OCI-LY7 (cell line): ENCODE data around the gene SPOPL. TPM values are rescaled to one million over a fixed set of nuclear protein-coding genes. Genes with fewer than 3 reads are reported as not detected.

Experiments
- BruUV-seq: library from RNA; stranded (reverse); fragments of 400-500 nt; replicated peaks from 2 replicates; lab custom pipeline; 2021; lab: Mats Ljungman, UMichigan
- CTCF ChIA-PET: fragments of 300-600 bp; sonication (Branson Sonifier 250); formaldehyde crosslinking; loops from one replicate; lab custom pipeline; 2022; ENCODE audit warnings: antibody characterized with exemption; ENCODE audit not compliant: unreplicated experiment; lab: Charles Lee
- POLR2A ChIA-PET: fragments of 300-600 bp; sonication (Branson Sonifier 250); formaldehyde crosslinking; loops from one replicate; lab custom pipeline; 2022; ENCODE audit warnings: antibody characterized with exemption; lab: Charles Lee
- DNase-seq: peaks from one replicate; pipeline ENCODE4 v3.0.0-alpha.2; 2015; ENCODE audit warnings: low spot score
- H2AFZ ChIP-seq: fragments of 200-600 bp; sonication (generic), shearing (Covaris generic); 2 replicates; pipeline ENCODE4 v1.6.1; 2014; ENCODE audit warnings: mild to moderate bottlenecking, antibody characterized with exemption, low read length, moderate library complexity
- H3K27ac ChIP-seq: fragments of 200-600 bp; sonication (generic); 2 replicates; pipeline ENCODE4 v1.5.1; 2014; ENCODE audit warnings: mixed run types, low read depth, mild to moderate bottlenecking, moderate library complexity, low read length, inconsistent platforms; ENCODE audit not compliant: poor library complexity, severe bottlenecking
- H3K36me3 ChIP-seq: fragments of 200-600 bp; sonication (generic); 2 replicates; pipeline ENCODE4 v1.6.1; 2014; ENCODE audit warnings: mild to moderate bottlenecking, antibody characterized with exemption, low read length, moderate library complexity, mixed read lengths; ENCODE audit not compliant: insufficient read depth
- H3K4me1 ChIP-seq: fragments of 200-600 bp; sonication (generic); 2 replicates; pipeline ENCODE4 v1.5.1; 2014; ENCODE audit warnings: mild to moderate bottlenecking, low read length; ENCODE audit not compliant: insufficient read depth, poor library complexity, severe bottlenecking
- H3K4me2 ChIP-seq: fragments of 200-600 bp; sonication (generic); 2 replicates; pipeline ENCODE4 v1.6.1; 2014; ENCODE audit warnings: mild to moderate bottlenecking, low read length
- H3K4me3 ChIP-seq: fragments of 200-600 bp; sonication (generic); 2 replicates; pipeline ENCODE4 v1.5.1; 2014; ENCODE audit warnings: mild to moderate bottlenecking, low read depth, low read length; ENCODE audit not compliant: poor library complexity, severe bottlenecking
- H3K79me2 ChIP-seq: fragments of 200-600 bp; sonication (generic); 2 replicates; pipeline ENCODE4 v1.6.1; 2016; ENCODE audit warnings: low read depth, mild to moderate bottlenecking, low read length, moderate library complexity, mixed read lengths; ENCODE audit not compliant: insufficient read depth
- H3K9me2 ChIP-seq: fragments of 200-600 bp; sonication (generic); 2 replicates; pipeline ENCODE4 v1.6.1; 2016; ENCODE audit warnings: mild to moderate bottlenecking, low read length, mixed read lengths; ENCODE audit not compliant: insufficient read depth
- H3K9me3 ChIP-seq: fragments of 200-600 bp; sonication (generic); 2 replicates; pipeline ENCODE4 v1.6.1; 2014; ENCODE audit warnings: mild to moderate bottlenecking, mixed run types, low read length, mixed read lengths
- H4K20me1 ChIP-seq: fragments of 200-600 bp; sonication (generic); 2 replicates; pipeline ENCODE4 v1.6.1; 2014; ENCODE audit warnings: mild to moderate bottlenecking, antibody characterized with exemption, low read length, moderate library complexity, mixed read lengths; ENCODE audit not compliant: insufficient read depth
- EZH2phosphoT487 ChIP-seq: fragments of 200-600 bp; sonication (generic); IDR thresholded peaks from 2 replicates; pipeline ENCODE4 v1.6.1; 2018; ENCODE audit warnings: low read depth, borderline replicate concordance, mild to moderate bottlenecking, mixed run types, antibody characterized with exemption, low read length, moderate library complexity, mixed read lengths
- intact Hi-C: fragments of 100-400 bp; cut with micrococcal nuclease; formaldehyde crosslinking; loops from one replicate; pipeline ENCODE4 v1.10.0; 2022; ENCODE audit not compliant: unreplicated experiment
- total RNA-seq, 2 experiments: library from RNA; depleted of rRNA in 1 of 2; stranded (reverse); fragments of >200 nt in 1 of 2; shearing (Covaris generic) in 1 of 2; gene quantifications; 2 replicates each; pipeline ENCODE4 v1.2.3, GENCODE V29; 2014 to 2022
- TF ChIP-seq, protein P1 (sequence below): fragments of 200-600 bp; sonication (generic); conservative IDR thresholded peaks from 2 replicates; pipeline ENCODE4 v1.5.1; 2014; ENCODE audit warnings: mild to moderate bottlenecking, antibody characterized with exemption, low read length, moderate library complexity, mixed read lengths

SPOPL gene
- total RNA-seq, 2 experiments from 2014 or later: 11.4 to 18.3 TPM

DNA sequence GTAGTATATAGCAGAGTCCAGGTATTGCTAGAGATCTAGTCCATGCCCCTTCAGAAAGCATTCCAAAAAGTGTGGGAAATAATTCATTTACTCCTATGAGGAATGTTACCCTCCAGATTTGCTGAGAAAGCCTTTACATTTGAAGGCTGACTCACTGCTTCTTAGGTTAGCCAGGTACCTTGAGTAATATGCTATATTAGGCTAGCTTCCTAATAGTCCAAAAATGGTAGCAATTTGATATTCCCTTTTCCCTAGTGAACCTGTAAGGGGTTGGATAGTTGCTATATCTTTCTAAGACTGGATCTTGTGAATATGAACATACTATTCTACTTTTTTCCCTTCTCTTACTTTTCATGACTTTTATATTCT is 63.6 kb downstream of the SPOPL start:
- DNase-seq: no peak
- Histone ChIP-seq H4K20me1 (no peaks in the 10 kb centered on the region), H3K4me3 (no peak overlapping the region), H3K4me1 (no peaks in the 10 kb centered on the region), H3K9me3 (no peaks in the 10 kb centered on the region), H2AFZ (no peak overlapping the region), H3K79me2 (no peaks in the 10 kb centered on the region), H3K4me2 (no peak overlapping the region), H3K9me2 (no peaks in the 10 kb centered on the region), H3K27ac (no peak overlapping the region), H3K36me3 (peaks cover 75% of the 10 kb centered on the region)
- TF ChIP-seq, protein P1, sequence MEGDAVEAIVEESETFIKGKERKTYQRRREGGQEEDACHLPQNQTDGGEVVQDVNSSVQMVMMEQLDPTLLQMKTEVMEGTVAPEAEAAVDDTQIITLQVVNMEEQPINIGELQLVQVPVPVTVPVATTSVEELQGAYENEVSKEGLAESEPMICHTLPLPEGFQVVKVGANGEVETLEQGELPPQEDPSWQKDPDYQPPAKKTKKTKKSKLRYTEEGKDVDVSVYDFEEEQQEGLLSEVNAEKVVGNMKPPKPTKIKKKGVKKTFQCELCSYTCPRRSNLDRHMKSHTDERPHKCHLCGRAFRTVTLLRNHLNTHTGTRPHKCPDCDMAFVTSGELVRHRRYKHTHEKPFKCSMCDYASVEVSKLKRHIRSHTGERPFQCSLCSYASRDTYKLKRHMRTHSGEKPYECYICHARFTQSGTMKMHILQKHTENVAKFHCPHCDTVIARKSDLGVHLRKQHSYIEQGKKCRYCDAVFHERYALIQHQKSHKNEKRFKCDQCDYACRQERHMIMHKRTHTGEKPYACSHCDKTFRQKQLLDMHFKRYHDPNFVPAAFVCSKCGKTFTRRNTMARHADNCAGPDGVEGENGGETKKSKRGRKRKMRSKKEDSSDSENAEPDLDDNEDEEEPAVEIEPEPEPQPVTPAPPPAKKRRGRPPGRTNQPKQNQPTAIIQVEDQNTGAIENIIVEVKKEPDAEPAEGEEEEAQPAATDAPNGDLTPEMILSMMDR: no peak
- TF ChIP-seq EZH2phosphoT487: no peak
- ChIA-PET POLR2A (interaction anchor here (1.9 kb wide), 1 partner anchor 13 kb away, joined by 7 read pairs; no protein-coding TSS in a partner anchor), CTCF (no interaction called here)
- intact Hi-C loops: no loop called here
- BruUV-seq: no TSS peak

DNA sequence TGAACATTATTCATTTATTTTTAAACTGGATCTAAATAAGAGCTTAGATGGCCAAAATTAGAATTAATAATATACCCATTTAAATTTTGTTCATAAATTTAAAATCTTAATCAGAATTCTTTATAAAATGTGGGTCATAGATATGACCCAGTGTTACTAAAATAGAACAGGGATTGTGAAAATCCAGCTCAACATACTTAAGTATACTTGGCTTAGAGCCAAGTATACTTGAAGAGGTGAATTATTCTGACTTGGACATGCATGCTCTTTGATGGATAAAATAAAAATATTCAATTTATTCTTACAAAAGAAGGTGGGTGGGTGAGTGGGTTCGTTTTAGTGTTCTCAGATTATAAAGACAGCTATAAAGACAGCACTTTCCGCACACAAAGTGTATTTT is 70.7 kb downstream of the SPOPL start:
- TF ChIP-seq, protein P1: no peak
- no peak for TF ChIP-seq EZH2phosphoT487
- Histone ChIP-seq H3K79me2 (no peaks in the 10 kb centered on the region), H3K27ac (no peak overlapping the region), H3K36me3 (peaks cover 49% of the 10 kb centered on the region), H3K9me2 (no peaks in the 10 kb centered on the region; the same call in 1 of the 2 replicates), H3K9me3 (no peaks in the 10 kb centered on the region), H3K4me2 (no peak overlapping the region), H3K4me1 (no peaks in the 10 kb centered on the region), H4K20me1 (no peaks in the 10 kb centered on the region), H3K4me3 (no peak overlapping the region), H2AFZ (no peak overlapping the region)
- no TSS peak for BruUV-seq
- no peak for DNase-seq
- CTCF ChIA-PET: no interaction called here
- POLR2A ChIA-PET: interaction anchor here (1.4 kb wide), 1 partner anchor 66 kb away, joined by 3 read pairs; no protein-coding TSS in a partner anchor
- intact Hi-C loops: no loop called here

DNA sequence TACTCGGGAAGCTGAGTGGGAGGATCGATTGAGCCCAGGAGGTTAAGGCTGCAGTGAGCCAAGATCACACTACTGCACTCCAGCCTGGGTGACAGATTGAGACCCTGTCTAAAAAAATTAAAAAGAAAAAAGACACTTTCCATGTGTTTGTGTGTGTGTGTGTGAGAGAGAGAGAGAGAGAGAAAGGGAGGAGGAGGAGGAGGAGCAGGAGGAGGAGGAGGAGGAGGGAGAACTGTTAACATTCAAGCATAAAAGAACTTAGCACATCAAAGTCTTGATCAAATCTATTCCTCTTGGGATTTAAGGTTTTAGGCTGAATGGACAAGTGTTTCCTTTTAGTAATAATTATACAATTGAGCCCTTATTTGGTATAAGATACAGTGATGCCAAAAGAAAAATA is 75.5 kb downstream of the SPOPL start:
- intact Hi-C loops: no loop called here
- H3K4me2 ChIP-seq: no peak overlapping the region
- no peak for DNase-seq
- peaks cover 13% of the 10 kb centered on the region for H3K36me3 ChIP-seq
- TF ChIP-seq EZH2phosphoT487: no peak
- TF ChIP-seq, protein P1: no peak
- no peaks in the 10 kb centered on the region for H4K20me1 ChIP-seq
- POLR2A ChIA-PET: no interaction called here
- H3K4me3 ChIP-seq: no peak overlapping the region
- no peaks in the 10 kb centered on the region for H3K79me2 ChIP-seq
- no peak overlapping the region for H2AFZ ChIP-seq
- BruUV-seq: no TSS peak
- no peaks in the 10 kb centered on the region for H3K4me1 ChIP-seq
- no peaks in the 10 kb centered on the region for H3K9me3 ChIP-seq
- CTCF ChIA-PET: no interaction called here
- H3K9me2 ChIP-seq: no peaks in the 10 kb centered on the region
- H3K27ac ChIP-seq: no peak overlapping the region
